Kidney (tissue), 14 donors: Measurements from ENCODE around the gene RIMBP2. TPM values are rescaled to one million over a fixed set of nuclear protein-coding genes. Genes with fewer than 3 reads are reported as not detected.

Experiments used
- DNase-seq, 5 donors: peaks; one replicate each; pipeline ENCODE4 v3.0.0-alpha.2; 2013 to 2020
- FAIRE-seq: peaks from 2 replicates; lab custom pipeline; 2012; peaks lifted over from hg19 to GRCh38; lab: Jason Lieb, UNC
- H3K27ac ChIP-seq, 2 donors: one replicate each; pipeline ENCODE4 v1.7.0; 2013; ENCODE audit warnings: low read depth in 2 of 2, low read length in 2 of 2, inconsistent platforms in 1 of 2
- H3K27me3 ChIP-seq: one replicate; pipeline ENCODE4 v1.7.1; 2013; ENCODE audit warnings: low read length, inconsistent platforms; ENCODE audit not compliant: control insufficient read depth, insufficient read depth
- H3K36me3 ChIP-seq, 3 donors: one replicate each; pipeline versions ENCODE4 v1.7.0 to v1.7.1; 2013; ENCODE audit warnings: low read length in 3 of 3, control low read depth in 1 of 3, inconsistent platforms in 1 of 3; ENCODE audit not compliant: insufficient read depth in 3 of 3, control insufficient read depth in 2 of 3
- H3K4me1 ChIP-seq, 3 donors: one replicate each; pipeline versions ENCODE4 v1.7.0 to v1.7.1; 2013; ENCODE audit warnings: low read length in 3 of 3, inconsistent platforms in 1 of 3, low read depth in 1 of 3; ENCODE audit not compliant: control insufficient read depth in 2 of 3, insufficient read depth in 2 of 3
- H3K4me3 ChIP-seq, 3 donors: one replicate each; pipeline versions ENCODE4 v1.7.0 to v1.8.1; 2013; ENCODE audit warnings: low read length in 3 of 3, control low read depth in 1 of 3, inconsistent platforms in 1 of 3
- H3K9ac ChIP-seq, 3 donors: one replicate each; pipeline versions ENCODE4 v1.7.0 to v1.7.1; 2013; ENCODE audit warnings: low read length in 3 of 3, control low read depth in 1 of 3, inconsistent platforms in 1 of 3
- H3K9me3 ChIP-seq, 3 donors: one replicate each; pipeline versions ENCODE4 v1.7.0 to v1.7.1; 2013; ENCODE audit warnings: low read length in 3 of 3, control low read depth in 1 of 3, inconsistent platforms in 1 of 3; ENCODE audit not compliant: control insufficient read depth in 2 of 3, insufficient read depth in 1 of 3
- CTCF ChIP-seq: IDR thresholded peaks from 3 replicates; pipeline ENCODE4 v1.5.1; 2012; ENCODE audit warnings: mild to moderate bottlenecking, moderate library complexity, borderline replicate concordance; ENCODE audit not compliant: insufficient read depth; ENCODE audit errors: extremely low read depth
- intact Hi-C: fragments of 100-400 bp; cut with DNase I; formaldehyde crosslinking; loops from one replicate; pipeline ENCODE4 v1.11.1; 2022
- polyA plus RNA-seq: library from polyadenylated mRNA; stranded (reverse); fragments of 350-450 nt; fragmentation: Illumina TruSeq; extraction: RNeasy Lipid Tissue Mini Kit (QIAGEN cat#74804); gene quantifications from one replicate; pipeline ENCODE4 v1.2.3, GENCODE V29; 2014; ENCODE audit warnings: low read depth, low replicate concordance; ENCODE audit not compliant: insufficient read depth
- total RNA-seq: library from RNA; stranded (reverse); fragmentation: NEBNext Ultra II Directional; extraction: Animal tissue kit (Norgen Biotek cat#: 25700); gene quantifications from one replicate; pipeline ENCODE4 v1.2.1, GENCODE V29; 2021
- donor health status: control.
- donor health status: control.
- donor health status: control.
- donor health status: control.
- donor health status: control.
- donor health status: DM: yes; HTN: yes; CAD: no.
- donor health status: Normal renal cell carcinoma (clear cell type).

The RIMBP2 gene
- total and polyA plus RNA-seq, 2 donors from 2014 or later: 2.8 to 51.7 TPM

GRCh38 chr12:130668286-130669204 is 47.6 kb downstream of the RIMBP2 start:
- no peak overlapping the region for H3K27ac ChIP-seq
- FAIRE-seq: no peak
- intact Hi-C loops: no loop called here
- no peak overlapping the region for H3K9ac ChIP-seq
- H3K27me3 ChIP-seq: no peaks in the 10 kb centered on the region
- peaks cover 0 to 11% (median 2%) of the 10 kb centered on the region in 3 donors for H3K9me3 ChIP-seq
- no peak for DNase-seq
- TF ChIP-seq CTCF: no peak
- no peaks in the 10 kb centered on the region for H3K4me1 ChIP-seq
- no peak overlapping the region for H3K4me3 ChIP-seq
- H3K36me3 ChIP-seq: no peaks in the 10 kb centered on the region

DNA sequence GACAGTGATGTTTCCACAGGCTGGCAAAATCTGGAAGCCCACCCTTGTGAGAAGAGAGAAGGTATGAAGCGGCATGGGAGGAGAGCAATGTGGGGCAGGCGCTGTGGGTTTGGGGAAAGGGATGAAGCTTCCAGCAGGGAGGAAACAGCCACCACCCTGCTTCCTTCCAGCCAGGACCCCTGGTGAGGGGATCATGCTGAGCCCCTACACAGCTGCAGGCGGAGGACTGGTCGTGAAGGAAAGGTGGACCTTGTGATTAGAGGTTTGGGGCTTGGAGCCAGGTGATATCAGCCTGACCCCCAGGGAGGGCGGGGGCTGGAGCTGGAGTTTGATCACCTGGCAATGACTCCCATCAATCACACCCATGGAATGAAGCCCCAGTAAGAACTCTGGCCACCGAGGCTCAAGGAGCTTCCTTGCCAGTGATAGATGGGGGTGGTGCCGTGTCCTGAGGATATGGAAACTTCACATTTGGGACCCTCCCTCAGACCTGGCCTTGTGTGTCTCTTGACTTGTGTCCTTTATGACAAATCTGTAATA is 48.6 kb downstream of the RIMBP2 start:
- DNase-seq: no peak

DNA sequence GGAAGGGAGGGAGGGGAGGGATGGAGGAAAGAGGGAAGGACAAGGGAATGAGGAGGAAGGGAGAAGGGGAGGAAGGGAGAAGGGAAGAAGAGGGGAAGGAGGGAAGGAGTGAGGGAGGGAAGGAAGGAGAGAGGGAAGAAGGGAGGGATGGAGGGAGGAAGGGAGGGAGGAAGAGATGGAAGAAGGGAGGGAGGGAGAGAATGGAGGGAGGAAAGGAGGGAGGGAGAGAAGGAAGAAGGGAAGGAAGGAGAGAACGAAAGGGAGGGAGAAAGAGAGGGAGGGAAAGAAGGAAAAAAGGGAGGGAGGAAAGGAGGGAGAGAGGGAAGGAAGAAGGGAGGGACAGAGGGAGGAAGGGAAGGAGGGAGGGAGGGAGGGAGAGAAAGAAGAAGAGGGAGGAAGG is 49.5 kb downstream of the RIMBP2 start:
- Histone ChIP-seq H3K9me3 (peaks cover 0 to 11% (median 2%) of the 10 kb centered on the region in 3 donors), H3K27ac (no peak overlapping the region), H3K4me3 (no peak overlapping the region), H3K9ac (no peak overlapping the region), H3K36me3 (no peaks in the 10 kb centered on the region), H3K27me3 (no peaks in the 10 kb centered on the region), H3K4me1 (no peaks in the 10 kb centered on the region)
- FAIRE-seq (no peak), DNase-seq (no peak)
- no peak for TF ChIP-seq CTCF
- intact Hi-C loops: no loop called here

More for the DNA sequence above, 48.6 kb downstream of the RIMBP2 start:
- peaks cover 0 to 11% (median 2%) of the 10 kb centered on the region in 3 donors for H3K9me3 ChIP-seq
- intact Hi-C loops: no loop called here
- no peak overlapping the region for H3K27ac ChIP-seq
- TF ChIP-seq CTCF: no peak
- no peak for FAIRE-seq
- no peak overlapping the region for H3K4me3 ChIP-seq
- H3K27me3 ChIP-seq: no peaks in the 10 kb centered on the region
- H3K9ac ChIP-seq: no peak overlapping the region
- no peaks in the 10 kb centered on the region for H3K4me1 ChIP-seq
- H3K36me3 ChIP-seq: no peaks in the 10 kb centered on the region
